Measurements from ENCODE around the gene LCE2A. TPM values are rescaled to one million over a fixed set of nuclear protein-coding genes. Genes with fewer than 3 reads are reported as not detected.

Gene LCE2A
- total RNA-seq, 1 experiment from 2014 or later: not detected

DNA sequence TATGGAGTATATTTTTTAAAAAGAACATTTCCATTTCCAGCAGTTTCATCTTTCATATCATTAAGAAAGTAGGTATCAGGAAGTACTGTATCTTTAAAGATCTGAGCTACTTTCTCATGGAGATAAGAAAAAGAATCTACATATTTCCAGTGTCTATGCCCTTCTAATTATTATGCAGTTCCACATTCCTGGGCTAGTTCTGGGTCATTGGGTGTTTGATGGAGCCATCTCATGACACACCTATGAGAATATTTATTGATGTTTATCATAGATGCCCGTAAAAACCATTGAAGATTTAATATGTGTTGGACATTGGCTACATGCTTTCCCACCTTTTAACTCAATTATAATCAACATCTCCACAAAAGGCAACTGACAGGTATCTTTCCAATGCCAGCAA lies 30.8 kb downstream of the LCE2A start:
- peaks cover 3% of the 10 kb centered on the region for H3K27me3 Mint-ChIP-seq (ENCODE audit: insufficient read depth, unreplicated experiment)
- H3K36me3 ChIP-seq (ENCODE audit: control insufficient read depth, insufficient read depth, low read length): no peaks in the 10 kb centered on the region
- no peak overlapping the region for H3K27ac Mint-ChIP-seq (ENCODE audit: unreplicated experiment)
- no peaks in the 10 kb centered on the region for H3K9me3 ChIP-seq
- H3K4me3 Mint-ChIP-seq (ENCODE audit: unreplicated experiment): no peak overlapping the region
- H3K4me3 ChIP-seq (ENCODE audit: low read depth, low read length): no peak overlapping the region
- H3K27me3 ChIP-seq (replicated peaks; ENCODE audit: control insufficient read depth, insufficient read depth, low read length): no peaks in the 10 kb centered on the region
- intact Hi-C loops (cut with micrococcal nuclease; ENCODE audit: unreplicated experiment): no loop called here
- no peaks in the 10 kb centered on the region for H3K4me1 Mint-ChIP-seq (ENCODE audit: low read depth, unreplicated experiment)
- ChIA-PET POLR2A (no interaction called here), CTCF (no interaction called here)
- H3K9me3 Mint-ChIP-seq (ENCODE audit: unreplicated experiment): no peaks in the 10 kb centered on the region
- H3K36me3 Mint-ChIP-seq (ENCODE audit: insufficient read depth, unreplicated experiment): no peaks in the 10 kb centered on the region
- no TSS peak for BruUV-seq (replicated peaks)
- no peak for DNase-seq
- TF ChIP-seq, protein P1, sequence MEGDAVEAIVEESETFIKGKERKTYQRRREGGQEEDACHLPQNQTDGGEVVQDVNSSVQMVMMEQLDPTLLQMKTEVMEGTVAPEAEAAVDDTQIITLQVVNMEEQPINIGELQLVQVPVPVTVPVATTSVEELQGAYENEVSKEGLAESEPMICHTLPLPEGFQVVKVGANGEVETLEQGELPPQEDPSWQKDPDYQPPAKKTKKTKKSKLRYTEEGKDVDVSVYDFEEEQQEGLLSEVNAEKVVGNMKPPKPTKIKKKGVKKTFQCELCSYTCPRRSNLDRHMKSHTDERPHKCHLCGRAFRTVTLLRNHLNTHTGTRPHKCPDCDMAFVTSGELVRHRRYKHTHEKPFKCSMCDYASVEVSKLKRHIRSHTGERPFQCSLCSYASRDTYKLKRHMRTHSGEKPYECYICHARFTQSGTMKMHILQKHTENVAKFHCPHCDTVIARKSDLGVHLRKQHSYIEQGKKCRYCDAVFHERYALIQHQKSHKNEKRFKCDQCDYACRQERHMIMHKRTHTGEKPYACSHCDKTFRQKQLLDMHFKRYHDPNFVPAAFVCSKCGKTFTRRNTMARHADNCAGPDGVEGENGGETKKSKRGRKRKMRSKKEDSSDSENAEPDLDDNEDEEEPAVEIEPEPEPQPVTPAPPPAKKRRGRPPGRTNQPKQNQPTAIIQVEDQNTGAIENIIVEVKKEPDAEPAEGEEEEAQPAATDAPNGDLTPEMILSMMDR (IDR thresholded peaks at IDR 0.05; ENCODE audit: insufficient read depth in 1 of 2, low read depth in 1 of 2, low read length in 1 of 2, severe bottlenecking in 1 of 2, unreplicated experiment in 1 of 2): no peak
- H3K4me1 ChIP-seq: peaks cover 4% of the 10 kb centered on the region; the same call in 1 of the 2 replicates

DNA sequence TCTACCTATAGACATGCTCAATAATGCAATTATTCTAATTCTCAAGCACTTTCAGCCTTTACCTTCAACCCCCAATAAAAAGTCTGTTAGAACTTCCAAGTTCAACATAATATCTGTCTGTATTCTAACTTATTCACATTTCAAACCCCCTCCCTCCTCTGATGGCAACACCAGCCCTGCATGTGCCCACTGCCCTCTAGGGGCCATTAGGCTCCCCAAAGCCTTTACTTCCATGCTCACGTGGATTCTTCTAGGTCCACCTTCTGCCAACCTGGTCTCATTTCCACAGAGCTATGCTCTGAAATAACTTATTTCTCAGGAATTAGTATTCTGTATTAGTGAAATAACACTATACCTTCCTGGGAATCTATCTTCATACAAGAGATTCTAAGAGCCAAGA lies 37.5 kb downstream of the LCE2A start:
- Mint-ChIP-seq H3K4me1 (ENCODE audit: low read depth, unreplicated experiment) (no peaks in the 10 kb centered on the region), H3K27me3 (ENCODE audit: insufficient read depth, unreplicated experiment) (peaks cover 10% of the 10 kb centered on the region), H3K4me3 (ENCODE audit: unreplicated experiment) (no peak overlapping the region), H3K9me3 (ENCODE audit: unreplicated experiment) (no peaks in the 10 kb centered on the region), H3K36me3 (ENCODE audit: insufficient read depth, unreplicated experiment) (no peaks in the 10 kb centered on the region), H3K27ac (ENCODE audit: unreplicated experiment) (no peak overlapping the region)
- ChIA-PET POLR2A (no interaction called here), CTCF (no interaction called here)
- peak in 1 of 2 experiments; percentile 32 for DNase-seq
- H3K4me1 ChIP-seq: no peaks in the 10 kb centered on the region
- BruUV-seq (replicated peaks): no TSS peak
- no peaks in the 10 kb centered on the region; the same call in 1 of the 2 replicates for H3K27me3 ChIP-seq (replicated peaks; ENCODE audit: control insufficient read depth, insufficient read depth, low read length)
- no peaks in the 10 kb centered on the region for H3K9me3 ChIP-seq
- intact Hi-C loops (cut with micrococcal nuclease; ENCODE audit: unreplicated experiment): loop anchor here (1.0 kb wide), 1 partner anchor 81 kb away; no protein-coding TSS in a partner anchor
- H3K36me3 ChIP-seq (ENCODE audit: control insufficient read depth, insufficient read depth, low read length): no peaks in the 10 kb centered on the region
- no peak overlapping the region for H3K4me3 ChIP-seq (ENCODE audit: low read depth, low read length)
- TF ChIP-seq, protein P1 (IDR thresholded peaks at IDR 0.05; ENCODE audit: insufficient read depth in 1 of 2, low read depth in 1 of 2, low read length in 1 of 2, severe bottlenecking in 1 of 2, unreplicated experiment in 1 of 2): peak; percentile 54 to 79

DNA sequence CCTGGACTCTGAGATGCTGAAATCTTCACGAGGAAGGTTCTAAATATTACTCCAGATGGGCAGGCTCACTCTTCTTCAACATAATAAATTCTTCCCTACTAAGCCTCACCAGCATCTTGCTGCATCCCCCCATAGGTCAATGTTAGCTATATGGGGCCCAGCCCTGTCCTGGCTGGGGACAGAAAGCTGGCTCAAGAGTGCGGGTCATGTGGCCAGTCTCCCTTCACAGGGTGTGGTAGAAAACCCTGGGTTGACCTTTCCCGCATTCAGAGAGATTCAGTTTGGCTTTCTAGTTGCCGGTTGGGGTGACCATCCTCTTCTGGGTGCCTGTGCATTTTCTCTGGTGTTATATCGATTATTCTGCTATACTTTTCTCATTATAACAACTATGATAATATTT lies 39.9 kb downstream of the LCE2A start:
- CTCF ChIA-PET: interaction anchor here (0.6 kb wide), 1 partner anchor 84 kb away, joined by 3 read pairs; no protein-coding TSS in a partner anchor
- Mint-ChIP-seq H3K27me3 (ENCODE audit: insufficient read depth, unreplicated experiment) (peaks cover 10% of the 10 kb centered on the region), H3K9me3 (ENCODE audit: unreplicated experiment) (no peaks in the 10 kb centered on the region), H3K27ac (ENCODE audit: unreplicated experiment) (no peak overlapping the region), H3K4me3 (ENCODE audit: unreplicated experiment) (no peak overlapping the region), H3K4me1 (ENCODE audit: low read depth, unreplicated experiment) (no peaks in the 10 kb centered on the region), H3K36me3 (ENCODE audit: insufficient read depth, unreplicated experiment) (no peaks in the 10 kb centered on the region)
- Histone ChIP-seq H3K27me3 (replicated peaks; ENCODE audit: control insufficient read depth, insufficient read depth, low read length) (no peaks in the 10 kb centered on the region; the same call in 1 of the 2 replicates), H3K9me3 (no peaks in the 10 kb centered on the region), H3K4me3 (ENCODE audit: low read depth, low read length) (no peak overlapping the region), H3K36me3 (ENCODE audit: control insufficient read depth, insufficient read depth, low read length) (no peaks in the 10 kb centered on the region), H3K4me1 (no peaks in the 10 kb centered on the region)
- POLR2A ChIA-PET: no interaction called here
- TF ChIP-seq, protein P1 (IDR thresholded peaks at IDR 0.05; ENCODE audit: insufficient read depth in 1 of 2, low read depth in 1 of 2, low read length in 1 of 2, severe bottlenecking in 1 of 2, unreplicated experiment in 1 of 2): no peak
- DNase-seq: no peak
- BruUV-seq (replicated peaks): no TSS peak
- intact Hi-C loops (cut with micrococcal nuclease; ENCODE audit: unreplicated experiment): no loop called here
